HepG2 (cell line): ENCODE measurements around the gene CD84. TPM values are rescaled to one million over a fixed set of nuclear protein-coding genes. Genes with fewer than 3 reads are reported as not detected.

ENCODE experiments used
- ATAC-seq: fragments of 200-7000 bp; cut with Tn5 transposase; 3 replicates; pipeline ENCODE4 v1.9.1; 2020; ENCODE audit warnings: mild to moderate bottlenecking, moderate library complexity
- Bru-seq: library from RNA; stranded (reverse); fragments of 400-500 nt; gene quantifications from one replicate; lab custom pipeline; 2021; lab: Mats Ljungman, UMichigan
- BruChase-seq, 2 experiments: library from RNA; stranded (reverse); fragments of 400-500 nt; gene quantifications; one replicate each; lab custom pipeline; 2021; lab: Mats Ljungman, UMichigan
- BruUV-seq: library from RNA; stranded (reverse); fragments of 400-500 nt; replicated peaks from 2 replicates; lab custom pipeline; 2021; lab: Mats Ljungman, UMichigan
- CTCF ChIA-PET: fragments of 300-600 bp; formaldehyde crosslinking; extraction: SDS; loops from one replicate; lab custom pipeline; 2021; ENCODE audit warnings: low total read pairs, inconsistent platforms, low intra/inter-chr PET ratio; lab: Yijun Ruan, JAX
- POLR2A ChIA-PET: fragments of 350-600 bp; sonication (Branson Sonifier 250); formaldehyde crosslinking; loops from one replicate; lab custom pipeline; 2020; ENCODE audit warnings: antibody characterized with exemption, inconsistent platforms; lab: Yijun Ruan, JAX
- DNase-seq: peaks from one replicate; pipeline ENCODE4 v3.0.0-alpha.2; 2015; ENCODE audit warnings: low spot score
- FAIRE-seq: peaks from 3 replicates; lab custom pipeline; 2011; peaks lifted over from hg19 to GRCh38; lab: Jason Lieb, UNC
- H2AFZ ChIP-seq: one replicate; pipeline ENCODE4 v1.6.1; 2011; ENCODE audit warnings: low read length, inconsistent platforms
- H3K27ac ChIP-seq: fragments of 300-600 bp; 3 replicates; pipeline ENCODE4 v1.8.0; 2011; ENCODE audit warnings: mixed run types, mild to moderate bottlenecking, mixed read lengths, low read length, inconsistent platforms; ENCODE audit not compliant: insufficient read depth; ENCODE audit errors: extremely low read length
- H3K27me3 ChIP-seq, 2 experiments: fragments of 200-600 bp in 1 of 2; 2 replicates in 1 of 2; 3 replicates in 1 of 2; pipeline versions ENCODE4 v1.6.0 to v1.8.0; 2011; ENCODE audit warnings: low read length in 2 of 2, mild to moderate bottlenecking in 2 of 2, moderate library complexity in 2 of 2, inconsistent platforms in 1 of 2; ENCODE audit not compliant: insufficient read depth in 2 of 2, control insufficient read depth in 1 of 2
- H3K36me3 ChIP-seq, 2 experiments: fragments of 200-600 bp in 1 of 2; replicated peaks in 1 of 2; 2 replicates in 1 of 2; 3 replicates in 1 of 2; pipeline versions ENCODE4 v1.5.1 to v1.8.0; 2011; ENCODE audit warnings: low read length in 2 of 2, inconsistent platforms in 1 of 2; ENCODE audit not compliant: insufficient read depth in 2 of 2, control insufficient read depth in 1 of 2
- H3K4me1 ChIP-seq: 2 replicates; pipeline ENCODE4 v1.5.1; 2012; ENCODE audit warnings: low read length, inconsistent platforms; ENCODE audit not compliant: insufficient read depth
- H3K4me2 ChIP-seq: 2 replicates; pipeline ENCODE4 v1.6.0; 2011; ENCODE audit warnings: low read depth, low read length, inconsistent platforms
- H3K4me3 ChIP-seq, 3 experiments: fragments of 200-600 bp in 1 of 3; sonication (generic), shearing (Covaris generic) in 1 of 3; replicated peaks in 1 of 3; 2 replicates each; pipeline ENCODE4 v1.5.1; 2011 to 2016; ENCODE audit warnings: low read length in 3 of 3, inconsistent platforms in 2 of 3, low read depth in 2 of 3, mild to moderate bottlenecking in 2 of 3, control low read depth in 1 of 3, mixed read lengths in 1 of 3; ENCODE audit not compliant: insufficient read depth in 1 of 3
- H3K79me2 ChIP-seq: one replicate; pipeline ENCODE4 v1.6.1; 2011; ENCODE audit warnings: low read length, inconsistent platforms; ENCODE audit not compliant: insufficient read depth
- H3K9ac ChIP-seq: 2 replicates; pipeline ENCODE4 v1.6.0; 2011; ENCODE audit warnings: mild to moderate bottlenecking, low read depth, low read length, inconsistent platforms; ENCODE audit not compliant: insufficient read depth
- H3K9me3 ChIP-seq: 2 replicates; pipeline ENCODE4 v1.5.1; 2012; ENCODE audit warnings: mild to moderate bottlenecking, low read length
- H4K20me1 ChIP-seq: 2 replicates; pipeline ENCODE4 v1.6.0; 2011; ENCODE audit warnings: inconsistent platforms, mild to moderate bottlenecking, low read length, moderate library complexity; ENCODE audit not compliant: insufficient read depth
- BCL6 ChIP-seq: IDR thresholded peaks from 2 replicates; pipeline ENCODE4 v1.6.1; 2016; ENCODE audit warnings: missing genetic modification reagents, missing compliant biosample characterization
- CBX2 ChIP-seq, 2 experiments: fragments of 200-600 bp in 1 of 2; sonication (generic); formaldehyde crosslinking in 1 of 2; IDR thresholded peaks; 2 replicates each; pipeline versions ENCODE4 v1.7.0 to v1.8.1; 2018 to 2022; ENCODE audit warnings: low read depth in 2 of 2, low read length in 1 of 2, mild to moderate bottlenecking in 1 of 2, missing genetic modification reagents in 1 of 2
- FOXJ3 ChIP-seq: sonication (generic); formaldehyde crosslinking; IDR thresholded peaks from 2 replicates; pipeline ENCODE4 v1.4.0; 2020; ENCODE audit warnings: missing genetic modification reagents, mild to moderate bottlenecking, borderline replicate concordance
- SKIL ChIP-seq: sonication (generic); formaldehyde crosslinking; IDR thresholded peaks from 2 replicates; pipeline ENCODE4 v1.8.0; 2022; ENCODE audit warnings: missing genetic modification reagents, mild to moderate bottlenecking, moderate library complexity, borderline replicate concordance
- SP4 ChIP-seq: sonication (generic); formaldehyde crosslinking; IDR thresholded peaks from 2 replicates; pipeline ENCODE4 v1.8.1; 2023; ENCODE audit warnings: mild to moderate bottlenecking, missing genetic modification reagents
- WGBS: methylation state at CpG from one replicate; pipeline ENCODE4 v1.1.6; 2017; ENCODE audit warnings: low lambda C conversion rate; 5-methylcytosine and 5-hydroxymethylcytosine counted together
- in situ Hi-C: cut with HindIII; loops from 2 replicates; pipeline ENCODE4 v1.10.0; 2017; ENCODE audit warnings: low pct_unique_long_range_greater_than_20kb; ENCODE audit not compliant: extremely low pct_ligation_motif_present
- intact Hi-C: fragments of 100-400 bp; cut with micrococcal nuclease; formaldehyde crosslinking; loops from one replicate; pipeline ENCODE4 v1.10.0; 2022; ENCODE audit not compliant: unreplicated experiment
- long read RNA-seq, 2 experiments: library from RNA in 1 of 2; library from polyadenylated mRNA in 1 of 2; stranded (forward) in 1 of 2; unstranded in 1 of 2; transcript quantifications; one replicate each; pipeline ENCODE4 v2.0.0, GENCODE V29; 2019 to 2022
- polyA minus RNA-seq, 3 experiments: library from RNA; depleted of rRNA, polyadenylated mRNA; stranded (reverse); fragments of >200 nt; gene quantifications; 2 replicates each; pipeline ENCODE4 v1.2.3, GENCODE V29; 2011; ENCODE audit warnings: low replicate concordance in 1 of 3
- polyA plus RNA-seq, 8 experiments: library from polyadenylated mRNA; depleted of rRNA in 3 of 8; stranded (reverse) in 7 of 8; unstranded in 1 of 8; fragments of >200 nt; fragmentation: Illumina TruSeq in 4 of 8; extraction: Trizol in 4 of 8; gene quantifications; 2 replicates each; pipeline versions ENCODE4 v1.2.1 to v1.2.3, GENCODE V29; 2011 to 2016; ENCODE audit warnings: low read depth in 4 of 8, missing spikeins in 1 of 8, mixed read lengths in 1 of 8; ENCODE audit not compliant: insufficient read depth in 1 of 8
- total RNA-seq, 5 experiments: library from RNA; depleted of rRNA; stranded (reverse); fragments of >200 nt; fragmentation: Illumina TruSeq; extraction: Trizol; gene quantifications; 2 replicates each; pipeline ENCODE4 v1.2.3, GENCODE V29; 2016; ENCODE audit warnings: low read depth in 1 of 5
- TF ChIP-seq, protein P1 (sequence below): sonication (generic); formaldehyde crosslinking; IDR thresholded peaks from 2 replicates; pipeline ENCODE4 v1.8.1; 2023; ENCODE audit warnings: mild to moderate bottlenecking, missing genetic modification reagents, borderline replicate concordance
- TF ChIP-seq, protein P2 (sequence below): sonication (generic); formaldehyde crosslinking; IDR thresholded peaks from 2 replicates; pipeline ENCODE4 v1.4.0; 2020; ENCODE audit warnings: missing genetic modification reagents

The CD84 gene, protein sequence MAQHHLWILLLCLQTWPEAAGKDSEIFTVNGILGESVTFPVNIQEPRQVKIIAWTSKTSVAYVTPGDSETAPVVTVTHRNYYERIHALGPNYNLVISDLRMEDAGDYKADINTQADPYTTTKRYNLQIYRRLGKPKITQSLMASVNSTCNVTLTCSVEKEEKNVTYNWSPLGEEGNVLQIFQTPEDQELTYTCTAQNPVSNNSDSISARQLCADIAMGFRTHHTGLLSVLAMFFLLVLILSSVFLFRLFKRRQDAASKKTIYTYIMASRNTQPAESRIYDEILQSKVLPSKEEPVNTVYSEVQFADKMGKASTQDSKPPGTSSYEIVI
- not detected in 2 replicates for total RNA-seq (2016; rRNA removed; fragmentation: Illumina TruSeq; extraction: Trizol)
- total RNA-seq (2016; cell fraction: cytosol; rRNA removed; fragmentation: Illumina TruSeq; extraction: Trizol; ENCODE audit: low read depth), result not detected in 2 replicates
- not detected in 2 replicates for total RNA-seq (2016; cell fraction: insoluble cytoplasmic fraction; rRNA removed; fragmentation: Illumina TruSeq; extraction: Trizol)
- not detected in 2 replicates for total RNA-seq (2016; cell fraction: membrane; rRNA removed; fragmentation: Illumina TruSeq; extraction: Trizol)
- not detected in 2 replicates for total RNA-seq (2016; cell fraction: nucleus; rRNA removed; fragmentation: Illumina TruSeq; extraction: Trizol)
- not detected in 2 replicates for polyA plus RNA-seq (2011; rRNA removed)
- polyA plus RNA-seq (2011; cell fraction: cytosol; rRNA removed), result not detected in 2 replicates
- not detected in 2 replicates for polyA plus RNA-seq (2011; cell fraction: nucleus; rRNA removed)
- not detected in 2 replicates for polyA plus RNA-seq (2012)
- polyA plus RNA-seq (2016; cell fraction: cytosol; fragmentation: Illumina TruSeq; extraction: Trizol; ENCODE audit: low read depth), result not detected in 2 replicates
- polyA plus RNA-seq (2016; cell fraction: insoluble cytoplasmic fraction; fragmentation: Illumina TruSeq; extraction: Trizol; ENCODE audit: low read depth), result not detected in 2 replicates
- not detected in 2 replicates for polyA plus RNA-seq (2016; cell fraction: membrane; fragmentation: Illumina TruSeq; extraction: Trizol; ENCODE audit: low read depth)
- not detected in 2 replicates for polyA plus RNA-seq (2016; cell fraction: nucleus; fragmentation: Illumina TruSeq; extraction: Trizol; ENCODE audit: insufficient read depth, low read depth)
- not detected in 2 replicates for polyA minus RNA-seq (2011; rRNA and poly(A)+ RNA removed; ENCODE audit: low replicate concordance)
- polyA minus RNA-seq (2011; cell fraction: cytosol; rRNA and poly(A)+ RNA removed), result not detected in 2 replicates
- polyA minus RNA-seq (2011; cell fraction: nucleus; rRNA and poly(A)+ RNA removed), result not detected in 2 replicates
- Bru-seq, nascent RNA, result percentile 7 among the genes with signal in this experiment
- not detected for BruChase-seq, experiment 1, labeled RNA remaining after a 6-hour chase
- percentile 11 among the genes with signal in this experiment for BruChase-seq, experiment 2, labeled RNA remaining after a 2-hour chase
- long read RNA-seq, experiment 1, result 0 reads
- long read RNA-seq, experiment 2, result 0 reads

GRCh38 chr1:160579216-160579701 is at the start of gene CD84:
TSS of gene CD84 (minus strand) at chr1:160579496. CDS start at chr1:160579437, 59 bp downstream.
- Histone ChIP-seq H4K20me1 (no peaks in the 10 kb centered on the region), H3K27ac (no peak within 1 kb of the TSS), H3K9ac (no peak within 1 kb of the TSS), H3K4me1 (peaks cover 7% of the 10 kb centered on the region; the same call in 1 of the 2 replicates), H3K79me2 (no peaks in the 10 kb centered on the region), H3K4me2 (no peak within 1 kb of the TSS), H3K27me3 (no peaks in the 10 kb centered on the region), H3K4me3 (no peak within 1 kb of the TSS), H3K9me3 (no peaks in the 10 kb centered on the region), H2AFZ (no peak within 1 kb of the TSS), H3K36me3 (no peaks in the 10 kb centered on the region)
- in situ Hi-C loops (no loop called here), intact Hi-C loops (no loop called here)
- FAIRE-seq (no peak), DNase-seq (no peak), ATAC-seq (no peak)
- no TSS peak for BruUV-seq
- CTCF ChIA-PET, result no interaction called here
- WGBS, result 30% methylated on average over 3 of the region's 3 CpGs
- TF ChIP-seq BCL6 (CRISPR knock-in tag), result no peak
- POLR2A ChIA-PET, result no interaction called here

DNA sequence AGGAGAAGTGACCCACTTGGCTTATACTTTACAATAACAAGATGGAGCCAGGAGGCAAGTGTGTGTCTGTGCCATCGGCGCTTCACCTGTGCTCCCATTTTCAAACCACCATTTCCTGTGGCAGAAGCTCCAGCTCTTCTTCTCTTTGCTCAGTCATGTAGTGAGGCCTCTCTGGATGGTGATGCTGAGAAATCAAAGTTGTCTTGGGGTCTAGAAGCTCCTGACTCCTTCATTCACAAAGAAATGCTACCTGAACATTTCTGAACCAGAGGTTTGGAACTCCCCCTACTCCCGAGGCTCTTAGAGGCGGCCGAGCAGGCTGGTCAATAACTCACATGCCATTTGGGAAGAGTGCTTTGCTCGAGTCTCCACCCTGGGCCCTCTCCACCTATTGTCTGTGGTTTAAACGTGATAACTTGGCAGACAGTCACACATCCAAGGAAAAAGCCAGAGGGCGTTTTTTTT is 49.5 kb upstream of the CD84 start:
- no peak overlapping the region for H3K4me2 ChIP-seq
- DNase-seq (no peak), FAIRE-seq (no peak), ATAC-seq (no peak)
- POLR2A ChIA-PET, result no interaction called here
- no peaks in the 10 kb centered on the region for H4K20me1 ChIP-seq
- 0 out of 5 replicates have a peak, but pooled peaks cover 0 to 1% of the 10 kb centered on the region in 2 experiments for H3K27me3 ChIP-seq
- H3K4me3 ChIP-seq, result no peak overlapping the region
- H3K27ac ChIP-seq, result no peak overlapping the region
- WGBS, result 25% methylated on average over 8 of the region's 8 CpGs
- no peaks in the 10 kb centered on the region for H3K9me3 ChIP-seq
- in situ Hi-C loops, result no loop called here
- no peak overlapping the region for H3K9ac ChIP-seq
- no peak overlapping the region for H2AFZ ChIP-seq
- no TSS peak for BruUV-seq
- no peaks in the 10 kb centered on the region for H3K36me3 ChIP-seq
- H3K79me2 ChIP-seq, result no peaks in the 10 kb centered on the region
- no peaks in the 10 kb centered on the region for H3K4me1 ChIP-seq
- CTCF ChIA-PET, result no interaction called here
- intact Hi-C loops, result no loop called here
- TF ChIP-seq SP4, result no peak
- no peak for TF ChIP-seq CBX2 (IDR thresholded peaks at IDR 0.05; ENCODE audit: low read depth, low read length)
- no peak for TF ChIP-seq CBX2 (CRISPR knock-in tag; IDR thresholded peaks at IDR 0.05; ENCODE audit: low read depth)
- TF ChIP-seq, protein P1, sequence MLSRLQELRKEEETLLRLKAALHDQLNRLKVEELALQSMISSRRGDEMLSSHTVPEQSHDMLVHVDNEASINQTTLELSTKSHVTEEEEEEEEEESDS (CRISPR knock-in tag), result no peak
- no peak for TF ChIP-seq FOXJ3 (CRISPR knock-in tag)
- TF ChIP-seq SKIL (CRISPR knock-in tag), result no peak
- TF ChIP-seq, protein P2, sequence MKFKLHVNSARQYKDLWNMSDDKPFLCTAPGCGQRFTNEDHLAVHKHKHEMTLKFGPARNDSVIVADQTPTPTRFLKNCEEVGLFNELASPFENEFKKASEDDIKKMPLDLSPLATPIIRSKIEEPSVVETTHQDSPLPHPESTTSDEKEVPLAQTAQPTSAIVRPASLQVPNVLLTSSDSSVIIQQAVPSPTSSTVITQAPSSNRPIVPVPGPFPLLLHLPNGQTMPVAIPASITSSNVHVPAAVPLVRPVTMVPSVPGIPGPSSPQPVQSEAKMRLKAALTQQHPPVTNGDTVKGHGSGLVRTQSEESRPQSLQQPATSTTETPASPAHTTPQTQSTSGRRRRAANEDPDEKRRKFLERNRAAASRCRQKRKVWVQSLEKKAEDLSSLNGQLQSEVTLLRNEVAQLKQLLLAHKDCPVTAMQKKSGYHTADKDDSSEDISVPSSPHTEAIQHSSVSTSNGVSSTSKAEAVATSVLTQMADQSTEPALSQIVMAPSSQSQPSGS (CRISPR knock-in tag), result no peak
